A549 (cell line): ENCODE data around the gene ASB16. TPM values are rescaled to one million over a fixed set of nuclear protein-coding genes. Genes with fewer than 3 reads are reported as not detected.
A peak's percentile ranks its signal among the peaks of the same experiment; 100 is the strongest.

Experiments
- ATAC-seq, 2 experiments: fragments of 200-7000 bp in 1 of 2; fragments of >200 bp in 1 of 2; cut with Nextera tagmentation in 1 of 2; cut with Tn5 transposase in 1 of 2; 3 replicates each; pipeline versions ENCODE4 v1.8.0 to v1.9.1; 2018 to 2020; ENCODE audit warnings: mild to moderate bottlenecking in 1 of 2, moderate library complexity in 1 of 2
- CTCF ChIA-PET: fragments of 300-600 bp; sonication (Branson Sonifier 250); formaldehyde crosslinking; extraction: SDS; loops from one replicate; lab custom pipeline; 2021; ENCODE audit warnings: antibody characterized with exemption, inconsistent platforms; lab: Yijun Ruan, JAX
- POLR2A ChIA-PET: fragments of 350-600 bp; formaldehyde crosslinking; extraction: SDS; loops from one replicate; lab custom pipeline; 2021; ENCODE audit warnings: antibody characterized with exemption, inconsistent platforms; lab: Yijun Ruan, JAX
- DNase-seq, 2 experiments: peaks; one replicate each; pipeline versions ENCODE4 v3.0.0 to v3.0.0-alpha.2; 2011 to 2016; ENCODE audit warnings: low read depth in 1 of 2, low spot score in 1 of 2
- FAIRE-seq: peaks from 2 replicates; lab custom pipeline; 2011; peaks lifted over from hg19 to GRCh38; lab: Jason Lieb, UNC
- H3K27ac ChIP-seq, 2 experiments: fragments of >200 bp; sonication (Bioruptor Twin); formaldehyde crosslinking; 3 replicates each; pipeline ENCODE4 v1.5.1; 2016 to 2017
- H3K4me1 ChIP-seq: fragments of >200 bp; sonication (Bioruptor Twin); formaldehyde crosslinking; 3 replicates; pipeline ENCODE4 v1.6.1; 2016
- H3K4me2 ChIP-seq: fragments of >200 bp; sonication (Bioruptor Twin); formaldehyde crosslinking; 3 replicates; pipeline ENCODE4 v1.6.1; 2016
- H3K4me3 ChIP-seq: fragments of >200 bp; sonication (Bioruptor Twin); formaldehyde crosslinking; 3 replicates; pipeline ENCODE4 v1.5.1; 2016
- H3K9me3 ChIP-seq: fragments of >200 bp; sonication (Bioruptor Twin); formaldehyde crosslinking; 3 replicates; pipeline ENCODE4 v1.6.1; 2016
- CBX2 ChIP-seq: fragments of 200-600 bp; sonication (generic); IDR thresholded peaks from 2 replicates; pipeline ENCODE4 v1.6.1; 2016; ENCODE audit warnings: low read depth, mild to moderate bottlenecking, borderline replicate concordance
- CBX8 ChIP-seq: fragments of 200-600 bp; sonication (generic); IDR thresholded peaks from 2 replicates; pipeline ENCODE4 v1.6.1; 2016
- CTCF ChIP-seq: fragments of >200 bp; sonication (Bioruptor Twin); formaldehyde crosslinking; IDR thresholded peaks from 3 replicates; pipeline ENCODE4 v1.5.1; 2016
- ELK1 ChIP-seq: fragments of 150-350 bp; IDR thresholded peaks from 2 replicates; pipeline ENCODE4 v1.6.1; 2014; ENCODE audit warnings: low read depth, mild to moderate bottlenecking, low read length
- FOSB ChIP-seq: fragments of 250-450 bp; sonication (Bioruptor Pico); IDR thresholded peaks from 2 replicates; pipeline ENCODE4 v1.5.0; 2020; ENCODE audit warnings: mild to moderate bottlenecking, moderate library complexity
- FOXS1 ChIP-seq: fragments of 250-450 bp; sonication (Bioruptor Pico); IDR thresholded peaks from 2 replicates; pipeline ENCODE4 v1.5.0; 2020; ENCODE audit warnings: mild to moderate bottlenecking, moderate library complexity
- JUNB ChIP-seq: fragments of >200 bp; sonication (Bioruptor Twin); formaldehyde crosslinking; IDR thresholded peaks from 2 replicates; pipeline ENCODE4 v1.6.1; 2016
- KDM1A ChIP-seq: fragments of 200-600 bp; sonication (generic); IDR thresholded peaks from 2 replicates; pipeline ENCODE4 v1.6.1; 2016; ENCODE audit warnings: low read depth, mild to moderate bottlenecking
- KDM5A ChIP-seq: fragments of 200-600 bp; sonication (generic); IDR thresholded peaks from 2 replicates; pipeline ENCODE4 v1.6.1; 2016; ENCODE audit warnings: antibody characterized with exemption, mild to moderate bottlenecking
- NFE2L2 ChIP-seq: fragments of 150-350 bp; conservative IDR thresholded peaks from 2 replicates; pipeline ENCODE4 v1.6.1; 2014; ENCODE audit warnings: low read length
- PBX3 ChIP-seq: IDR thresholded peaks from 2 replicates; pipeline ENCODE4 v1.6.1; 2012
- RARB ChIP-seq: fragments of 250-450 bp; sonication (Bioruptor Pico); IDR thresholded peaks from 2 replicates; pipeline ENCODE4 v1.8.0; 2021; ENCODE audit warnings: mild to moderate bottlenecking, moderate library complexity
- WGBS: methylation state at CpG from one replicate; pipeline ENCODE4 v1.1.6; 2017; ENCODE audit errors: missing lambda C conversion rate; 5-methylcytosine and 5-hydroxymethylcytosine counted together
- polyA plus RNA-seq, 4 experiments: library from polyadenylated mRNA; depleted of rRNA in 3 of 4; stranded (reverse); fragments of >200 nt; fragmentation: RNase III in 1 of 4; extraction: RNeasy Plus Mini Kit Qiagen cat#74134 plus additional on column Dnase treatment in 1 of 4; gene quantifications; 2 replicates in 3 of 4; 3 replicates in 1 of 4; pipeline ENCODE4 v1.2.3, GENCODE V29; 2011 to 2017
- TF ChIP-seq, protein P1 (sequence below): fragments of 200-600 bp; sonication (generic); IDR thresholded peaks from 2 replicates; pipeline ENCODE4 v1.6.1; 2016; ENCODE audit warnings: antibody characterized with exemption, mild to moderate bottlenecking, moderate library complexity

ASB16 gene
- polyA plus RNA-seq, 2 of the 4 experiments (the other 2 are of a cell fraction) = 0.15 TPM; not detected in 1

- 91% methylated on average over 14 of the region's 15 CpGs for WGBS
- TF ChIP-seq, protein P1, sequence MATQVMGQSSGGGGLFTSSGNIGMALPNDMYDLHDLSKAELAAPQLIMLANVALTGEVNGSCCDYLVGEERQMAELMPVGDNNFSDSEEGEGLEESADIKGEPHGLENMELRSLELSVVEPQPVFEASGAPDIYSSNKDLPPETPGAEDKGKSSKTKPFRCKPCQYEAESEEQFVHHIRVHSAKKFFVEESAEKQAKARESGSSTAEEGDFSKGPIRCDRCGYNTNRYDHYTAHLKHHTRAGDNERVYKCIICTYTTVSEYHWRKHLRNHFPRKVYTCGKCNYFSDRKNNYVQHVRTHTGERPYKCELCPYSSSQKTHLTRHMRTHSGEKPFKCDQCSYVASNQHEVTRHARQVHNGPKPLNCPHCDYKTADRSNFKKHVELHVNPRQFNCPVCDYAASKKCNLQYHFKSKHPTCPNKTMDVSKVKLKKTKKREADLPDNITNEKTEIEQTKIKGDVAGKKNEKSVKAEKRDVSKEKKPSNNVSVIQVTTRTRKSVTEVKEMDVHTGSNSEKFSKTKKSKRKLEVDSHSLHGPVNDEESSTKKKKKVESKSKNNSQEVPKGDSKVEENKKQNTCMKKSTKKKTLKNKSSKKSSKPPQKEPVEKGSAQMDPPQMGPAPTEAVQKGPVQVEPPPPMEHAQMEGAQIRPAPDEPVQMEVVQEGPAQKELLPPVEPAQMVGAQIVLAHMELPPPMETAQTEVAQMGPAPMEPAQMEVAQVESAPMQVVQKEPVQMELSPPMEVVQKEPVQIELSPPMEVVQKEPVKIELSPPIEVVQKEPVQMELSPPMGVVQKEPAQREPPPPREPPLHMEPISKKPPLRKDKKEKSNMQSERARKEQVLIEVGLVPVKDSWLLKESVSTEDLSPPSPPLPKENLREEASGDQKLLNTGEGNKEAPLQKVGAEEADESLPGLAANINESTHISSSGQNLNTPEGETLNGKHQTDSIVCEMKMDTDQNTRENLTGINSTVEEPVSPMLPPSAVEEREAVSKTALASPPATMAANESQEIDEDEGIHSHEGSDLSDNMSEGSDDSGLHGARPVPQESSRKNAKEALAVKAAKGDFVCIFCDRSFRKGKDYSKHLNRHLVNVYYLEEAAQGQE = no peak
- 0 out of 2 replicates have a peak, but pooled peaks have one; percentile 51 for TF ChIP-seq PBX3
- CTCF ChIA-PET = interaction anchor here (0.5 to 10.7 kb wide), 16 partner anchors 8 to 149 kb away, joined by 3 to 246 read pairs (median 6); partner anchors contain the start of genes GRN and SLC25A39
- FAIRE-seq (no peak), DNase-seq (no peak), ATAC-seq (no peak)
- POLR2A ChIA-PET = interaction anchor here (1.0 kb wide), 2 partner anchors 15 to 118 kb away, joined by 3 to 6 read pairs; no protein-coding TSS in a partner anchor
- H3K9me3 ChIP-seq = no peaks in the 10 kb centered on the region
- H3K4me2 ChIP-seq = no peak overlapping the region
- H3K4me1 ChIP-seq = peaks cover 32% of the 10 kb centered on the region
- H3K4me3 ChIP-seq = no peak overlapping the region
- no peak overlapping the region for H3K27ac ChIP-seq
These were observed 43.1 kb downstream of the ASB16 start for GRCh38 chr17:44213403-44214229.

- no peak for TF ChIP-seq CTCF
- TF ChIP-seq FOSB (CRISPR knock-in tag) = no peak
- no peak for TF ChIP-seq JUNB
- TF ChIP-seq CBX2 = no peak
- no peak for TF ChIP-seq NFE2L2
- no peak for TF ChIP-seq CBX8
- no peak for TF ChIP-seq FOXS1 (CRISPR knock-in tag)
- TF ChIP-seq, protein P1 = no peak
- TF ChIP-seq KDM1A = no peak
- TF ChIP-seq KDM5A = no peak
- TF ChIP-seq ELK1 = no peak
- TF ChIP-seq RARB = no peak
- POLR2A ChIA-PET = interaction anchor here (1.0 kb wide), 1 partner anchor 117 kb away, joined by 3 read pairs; no protein-coding TSS in a partner anchor
- Histone ChIP-seq H3K4me1 (peaks cover 27% of the 10 kb centered on the region), H3K4me3 (no peak overlapping the region), H3K4me2 (no peak overlapping the region), H3K9me3 (no peaks in the 10 kb centered on the region), H3K27ac (no peak overlapping the region)
- DNase-seq (no peak), ATAC-seq (no peak), FAIRE-seq (no peak)
- CTCF ChIA-PET = interaction anchor here (0.5 to 10.7 kb wide), 14 partner anchors 11 to 148 kb away, joined by 3 to 246 read pairs (median 6); partner anchors contain the start of genes GRN and SLC25A39
- 85% methylated on average over 1 of the region's 1 CpG for WGBS
These were observed 43.7 kb downstream of the ASB16 start for GRCh38 chr17:44214230-44214494.
